Measurements from ENCODE around the gene HS2ST1. TPM values are rescaled to one million over a fixed set of nuclear protein-coding genes. Genes with fewer than 3 reads are reported as not detected.

HS2ST1 gene
- total and polyA plus RNA-seq, 4 donors = 5.4 to 11.8 (median 8.2) TPM

GRCh38 chr1:87106867-87107266, 192.4 kb downstream of the HS2ST1 start (continued):
- TF ChIP-seq REST (IDR thresholded peaks at IDR 0.05) = no peak
- TF ChIP-seq ATF3 (IDR thresholded peaks at IDR 0.05) = no peak
- no peak for TF ChIP-seq MAX (IDR thresholded peaks at IDR 0.05)
- TF ChIP-seq FOXA1 (IDR thresholded peaks at IDR 0.05) = no peak
- TF ChIP-seq HNF4A (conservative IDR thresholded peaks at IDR 0.05) = no peak
- TF ChIP-seq RXRA (IDR thresholded peaks at IDR 0.05) = no peak
- TF ChIP-seq JUND (IDR thresholded peaks at IDR 0.05) = no peak
- no peak for TF ChIP-seq RAD21 (IDR thresholded peaks at IDR 0.05)
- no peak for TF ChIP-seq NR2F2 (IDR thresholded peaks at IDR 0.05)
- no peak for TF ChIP-seq GABPA (IDR thresholded peaks at IDR 0.05 in 1 of 2, conservative IDR thresholded peaks at IDR 0.05 in 1 of 2)
- TF ChIP-seq YY1 (IDR thresholded peaks at IDR 0.05) = no peak
- TF ChIP-seq EGR1 (IDR thresholded peaks at IDR 0.05; ENCODE audit: low read depth in 2 of 2) = no peak
- no peak for TF ChIP-seq TAF1 (conservative IDR thresholded peaks at IDR 0.05)
- TF ChIP-seq HNF4G (IDR thresholded peaks at IDR 0.05) = no peak

GRCh38 chr1:87108228-87108627, 193.8 kb downstream of the HS2ST1 start:
- Histone ChIP-seq H3K9ac (ENCODE audit: low read depth in 1 of 2, low read length in 2 of 2) (no peak overlapping the region), H3K4me1 (ENCODE audit: control insufficient read depth in 4 of 4, insufficient read depth in 4 of 4, low read length in 3 of 4) (no peaks in the 10 kb centered on the region), H3K27me3 (ENCODE audit: control insufficient read depth in 4 of 4, insufficient read depth in 4 of 4, low read length in 3 of 4) (no peaks in the 10 kb centered on the region), H3K27ac (ENCODE audit: low read depth in 1 of 2, low read length in 2 of 2) (no peak overlapping the region), H3K9me3 (ENCODE audit: control insufficient read depth in 4 of 4, low read length in 3 of 4) (no peaks in the 10 kb centered on the region), H3K4me3 (ENCODE audit: low read depth in 1 of 3, low read length in 3 of 3) (no peak overlapping the region), H3K36me3 (ENCODE audit: control insufficient read depth in 4 of 4, insufficient read depth in 3 of 4, low read depth in 1 of 4, low read length in 3 of 4) (peaks cover 0 to 4% (median 0%) of the 10 kb centered on the region in 4 donors)
- WGBS = 94% methylated on average over 1 of the region's 1 CpG
- TF ChIP-seq SP1 (IDR thresholded peaks at IDR 0.05) = no peak
- no peak for TF ChIP-seq CTCF (IDR thresholded peaks at IDR 0.05; ENCODE audit: low read depth, low read length, missing input control)
- TF ChIP-seq HNF4G (IDR thresholded peaks at IDR 0.05) = no peak
- TF ChIP-seq HNF4A (conservative IDR thresholded peaks at IDR 0.05) = no peak
- TF ChIP-seq RAD21 (IDR thresholded peaks at IDR 0.05) = no peak
- no peak for TF ChIP-seq ZBTB33 (IDR thresholded peaks at IDR 0.05)
- no peak for TF ChIP-seq MAX (IDR thresholded peaks at IDR 0.05)
- no peak for TF ChIP-seq EGR1 (IDR thresholded peaks at IDR 0.05; ENCODE audit: low read depth in 2 of 2)
- TF ChIP-seq ATF3 (IDR thresholded peaks at IDR 0.05) = no peak
- no peak for DNase-seq (ENCODE audit: low spot score)

Data from liver (tissue), 9 donors.